AG10803 (cell line): ENCODE results near the gene USF3.
"Not testable (repeated sequence)": the region's sequence is repeated elsewhere in the genome, so short reads cannot be mapped to it uniquely, and the experiment has no call there.

Experiments used
- DNase-seq: peaks from one replicate; pipeline ENCODE4 v3.0.0; 2010; ENCODE audit warnings: low read depth
- H3K4me3 ChIP-seq: 2 replicates; pipeline ENCODE4 v1.5.1; 2011; ENCODE audit warnings: mild to moderate bottlenecking, low read length, control low read depth
- CTCF ChIP-seq: conservative IDR thresholded peaks from 2 replicates; pipeline ENCODE4 v1.5.1; 2011; ENCODE audit warnings: mild to moderate bottlenecking, low read length, control low read depth, inconsistent platforms

Gene USF3

GRCh38 chr3:113638910-113639309 is 57.5 kb downstream of the USF3 start:
- no peak for DNase-seq
- no peak for TF ChIP-seq CTCF
- no peak overlapping the region for H3K4me3 ChIP-seq

GRCh38 chr3:113637756-113638155 is 58.7 kb downstream of the USF3 start:
- no peak for DNase-seq
- H3K4me3 ChIP-seq = no peak overlapping the region
- TF ChIP-seq CTCF = no peak

- not testable (repeated sequence) for H3K4me3 ChIP-seq, DNase-seq
Observed at GRCh38 chr3:113636034-113636433, 60.4 kb downstream of the USF3 start.

- TF ChIP-seq CTCF = no peak
- no peak overlapping the region for H3K4me3 ChIP-seq
- DNase-seq = no peak
Observed at GRCh38 chr3:113634782-113635474, 61.5 kb downstream of the USF3 start.

- TF ChIP-seq CTCF = no peak
- no peak overlapping the region for H3K4me3 ChIP-seq
- DNase-seq = no peak
Observed at GRCh38 chr3:113631573-113631972, 64.9 kb downstream of the USF3 start.

- no peak overlapping the region for H3K4me3 ChIP-seq
- DNase-seq = no peak
- no peak for TF ChIP-seq CTCF
Observed at GRCh38 chr3:113630956-113631542, 65.4 kb downstream of the USF3 start.

DNA sequence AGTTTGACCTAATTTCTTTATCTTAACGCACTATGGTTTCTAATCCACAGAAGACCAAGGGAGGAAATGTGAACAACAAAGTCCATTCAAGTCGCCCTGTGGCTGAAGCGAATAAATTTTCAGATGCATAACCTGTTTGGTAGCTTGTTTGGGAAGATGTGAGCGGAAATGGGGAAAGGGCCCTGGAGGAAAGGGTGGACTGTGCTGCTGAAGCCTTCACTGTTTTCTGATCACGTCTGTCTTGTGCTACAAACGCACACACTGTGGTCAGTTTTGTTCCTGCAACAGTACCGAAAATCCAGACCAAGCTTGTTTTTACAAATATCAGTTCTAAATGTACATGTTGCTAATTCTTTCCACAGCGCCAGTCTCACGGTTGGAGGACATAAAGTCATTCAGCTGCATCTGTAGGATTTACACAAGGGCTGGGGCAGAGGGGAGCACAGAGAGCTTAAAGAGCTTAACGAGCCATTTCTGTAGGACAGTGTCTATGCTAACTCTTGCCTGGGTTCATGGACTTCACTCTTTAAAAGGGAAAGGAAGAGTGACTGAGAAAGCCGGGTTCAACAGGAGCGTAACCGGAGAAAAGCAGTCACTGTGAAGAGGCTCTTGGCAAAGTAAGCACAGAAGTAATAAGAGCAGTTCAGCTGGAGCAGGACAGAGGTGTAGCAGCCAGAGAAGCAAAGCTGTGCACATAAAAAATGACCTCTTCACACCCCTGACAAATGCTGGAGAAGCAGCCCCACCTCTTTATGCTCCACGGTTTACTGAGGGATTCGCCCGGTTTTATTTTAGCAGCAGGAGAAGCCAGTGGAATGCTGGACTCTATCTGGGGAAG is 66.6 kb downstream of the USF3 start:
- no peak overlapping the region for H3K4me3 ChIP-seq
- TF ChIP-seq CTCF = no peak
- no peak for DNase-seq
